HG03558 (cell line): Measurements from ENCODE around the gene CCDC116.
"Not testable (repeated sequence)": the region's sequence is repeated elsewhere in the genome, so short reads cannot be mapped to it uniquely, and the experiment has no call there.

Experiments
- ATAC-seq: cut with Tn5 transposase; IDR thresholded peaks from one replicate; pipeline ENCODE4 v1.9.1; 2021; ENCODE audit warnings: moderate number of reproducible peaks; ENCODE audit not compliant: unreplicated experiment; ENCODE audit errors: extremely low read depth

The CCDC116 gene

DNA sequence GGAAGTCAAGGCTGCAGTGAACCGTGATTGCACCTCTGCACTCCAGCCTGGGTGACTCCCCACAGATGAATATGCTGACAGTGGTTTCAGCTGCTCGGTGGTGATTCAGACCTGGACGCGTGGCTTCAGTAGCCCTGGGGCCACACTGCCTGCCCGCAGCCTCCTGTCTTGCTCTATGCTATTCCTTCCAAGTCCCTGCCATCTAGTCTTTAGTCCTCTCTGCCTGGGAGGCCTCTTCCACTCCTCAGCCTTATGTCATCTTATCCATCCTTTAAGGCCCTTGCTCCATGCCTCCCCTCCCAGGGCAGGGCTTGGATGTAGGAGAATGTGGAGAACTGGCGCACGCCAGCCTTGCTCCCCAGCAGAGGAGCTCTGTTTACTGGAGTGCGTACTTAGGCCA lies 25.8 kb upstream of the CCDC116 start:
- no peak for ATAC-seq

DNA sequence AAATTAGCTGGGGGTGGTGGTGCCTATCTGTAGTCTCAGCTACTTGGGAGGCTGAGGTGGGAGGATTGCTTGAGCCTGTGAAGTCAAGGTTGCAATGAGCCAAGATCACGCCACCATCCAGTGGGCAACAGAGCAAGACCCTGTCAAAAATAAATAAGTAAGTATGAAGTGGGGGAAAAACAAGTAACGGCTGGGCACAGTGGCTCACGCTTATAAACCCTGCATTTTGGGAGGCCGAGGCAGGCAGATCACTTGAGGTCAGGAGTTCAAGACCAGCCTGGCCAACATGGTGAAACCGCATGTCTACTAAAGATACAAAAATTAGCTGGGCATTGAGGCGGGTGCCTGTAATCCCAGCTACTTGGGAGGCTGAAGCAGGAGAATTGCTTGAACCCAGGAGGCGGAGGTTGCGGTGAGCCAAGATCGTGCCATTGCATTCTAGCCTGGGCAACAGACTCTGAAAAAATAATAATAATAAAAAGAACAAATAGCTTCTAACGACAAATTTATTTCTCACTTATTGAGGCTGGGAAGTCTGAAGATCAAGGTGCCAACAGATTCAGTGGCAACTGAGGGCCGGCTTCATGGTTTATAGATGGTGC lies 22.9 kb upstream of the CCDC116 start:
- not testable (repeated sequence) for ATAC-seq

DNA sequence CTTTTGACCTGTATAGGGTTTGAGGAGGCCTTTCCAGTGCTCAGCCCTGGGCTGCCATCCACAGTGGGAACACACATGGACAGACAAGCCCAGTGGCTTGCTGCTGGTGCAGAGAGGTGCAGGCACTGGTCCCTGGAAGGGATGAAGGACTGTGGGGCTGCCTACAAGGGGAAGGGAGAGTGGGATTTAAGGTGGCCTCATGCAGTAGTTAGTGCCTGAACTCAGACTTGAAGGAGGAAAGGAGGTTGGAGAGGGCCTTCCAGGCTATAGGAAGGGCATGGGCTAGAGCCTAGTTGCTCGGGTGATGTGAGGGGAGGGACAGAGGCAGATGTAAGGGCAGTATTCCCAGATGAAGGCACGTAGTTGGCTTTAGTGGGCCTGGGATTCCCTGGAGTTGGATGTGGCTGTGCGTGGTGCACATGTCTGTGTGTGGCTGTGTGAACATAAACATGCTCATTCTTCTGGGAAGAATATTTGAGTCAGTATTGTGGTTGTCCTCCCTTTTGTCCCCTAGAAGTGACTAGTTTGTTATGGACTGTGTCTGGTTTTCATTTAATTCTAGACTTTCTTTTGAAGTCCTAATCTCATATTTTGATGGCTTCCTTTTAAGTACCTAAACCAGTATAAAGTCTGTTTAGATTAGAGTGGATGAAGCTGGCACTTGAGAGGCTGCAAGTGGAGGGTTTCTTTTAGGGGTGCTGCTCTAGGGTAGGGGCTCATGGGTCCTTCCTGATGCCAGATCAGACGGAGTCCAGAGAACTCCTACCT lies 21.2 kb upstream of the CCDC116 start:
- no peak for ATAC-seq

DNA sequence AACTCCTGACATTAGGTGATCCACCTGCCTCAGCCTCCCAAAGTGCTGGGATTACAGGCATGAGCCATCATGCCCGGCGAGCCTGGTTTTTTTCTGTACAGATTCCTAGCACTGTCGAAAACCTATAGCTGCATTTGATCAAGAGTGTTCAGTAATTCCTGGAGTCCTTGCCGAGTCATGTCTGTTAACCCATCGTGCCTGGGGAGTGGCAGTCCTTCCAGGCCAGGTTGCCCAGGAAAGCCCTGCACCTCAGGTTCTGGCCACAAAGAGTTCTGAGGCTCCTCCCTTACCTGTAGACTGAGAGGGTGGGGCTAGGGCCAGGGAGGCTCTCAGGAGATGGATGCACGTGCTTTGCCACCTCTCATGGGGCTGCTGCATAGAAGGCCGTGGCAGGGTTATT lies 19.7 kb upstream of the CCDC116 start:
- ATAC-seq = no peak

GRCh38 chr22:21613553-21614233 lies 18.9 kb upstream of the CCDC116 start:
- ATAC-seq = no peak

- no peak for ATAC-seq
Measured at GRCh38 chr22:21615731-21616130, 16.8 kb upstream of the CCDC116 start.

- not testable (repeated sequence) for ATAC-seq
Measured at GRCh38 chr22:21617337-21617736, 15.2 kb upstream of the CCDC116 start.

GRCh38 chr22:21621025-21621424 lies 11.5 kb upstream of the CCDC116 start:
- no peak for ATAC-seq

DNA sequence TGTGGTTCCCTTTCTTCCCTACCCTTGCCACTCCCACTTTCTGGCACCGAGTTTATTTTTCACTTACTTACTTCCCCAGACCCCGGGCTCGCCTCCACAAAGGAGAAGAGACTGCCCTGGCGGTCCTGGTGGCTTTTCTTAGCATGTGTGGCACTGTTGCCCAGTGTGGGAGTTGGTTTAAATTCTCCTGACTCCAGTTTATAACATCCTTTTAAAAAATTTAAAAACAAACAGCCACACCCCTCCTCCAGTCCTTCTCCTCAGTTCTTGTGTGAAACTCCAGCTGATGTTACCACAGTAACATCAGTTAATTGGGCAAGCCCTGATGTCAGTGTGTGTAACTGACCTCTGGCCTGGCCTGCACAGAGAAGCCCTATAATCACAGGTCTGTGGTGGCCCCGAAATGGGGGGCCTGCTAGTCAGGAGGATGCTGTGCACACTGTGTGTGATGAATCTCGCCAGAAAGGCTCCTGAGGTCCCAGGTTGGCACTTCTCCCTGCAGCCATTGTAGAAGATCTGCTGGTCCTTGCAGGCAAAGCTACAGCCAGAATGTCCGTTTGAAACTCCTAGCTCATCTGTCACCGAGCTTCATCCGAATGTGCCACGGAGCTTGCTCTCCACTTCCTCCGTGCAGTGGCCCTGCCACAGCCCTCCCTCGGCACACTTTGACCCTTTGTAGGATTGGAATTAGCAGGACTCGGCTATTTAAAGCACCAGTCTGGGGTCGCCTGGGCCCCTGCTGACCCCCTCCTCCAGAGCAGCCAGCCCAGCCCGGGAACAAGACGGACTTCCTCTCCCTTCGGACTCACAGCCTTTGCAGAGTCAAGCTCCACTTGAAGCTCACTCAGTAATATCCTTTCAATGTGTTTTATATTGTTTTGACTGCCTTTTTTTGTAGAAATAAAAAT lies 10.3 kb upstream of the CCDC116 start:
- no peak for ATAC-seq

DNA sequence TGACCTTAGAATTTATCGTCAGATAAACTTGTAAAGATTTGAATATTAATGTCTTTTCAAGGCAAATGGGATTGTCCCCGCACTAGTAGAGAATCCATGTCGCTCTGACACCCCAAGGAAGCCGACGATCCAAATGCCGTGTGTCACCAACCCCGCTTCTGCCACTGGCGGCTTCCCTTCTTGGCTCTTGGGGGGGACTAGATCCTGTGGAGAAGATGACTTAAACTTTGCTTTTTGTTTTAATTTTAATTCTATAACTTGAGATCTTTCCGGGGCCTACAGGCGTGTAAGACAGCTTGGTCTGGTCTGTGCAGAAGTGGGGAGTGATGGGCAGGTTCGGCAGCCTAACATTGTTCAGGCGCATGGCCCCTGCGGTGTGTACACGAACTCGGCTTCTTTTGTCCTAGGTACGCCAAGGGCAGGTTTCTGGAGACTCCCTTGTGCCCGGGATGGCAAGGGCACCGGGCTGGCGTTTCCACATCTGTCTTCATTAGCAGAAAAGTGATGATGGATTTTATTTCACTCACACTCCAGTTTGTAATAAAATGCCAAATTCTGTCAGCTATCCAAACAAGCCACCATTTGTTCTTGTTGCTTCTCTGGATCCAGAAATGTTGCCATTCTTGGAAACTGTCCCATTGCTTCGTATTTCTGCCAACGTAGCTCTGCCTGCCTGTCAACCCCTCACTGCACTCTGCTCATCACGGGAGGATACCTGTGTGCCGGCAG lies 9.5 kb upstream of the CCDC116 start:
- no peak for ATAC-seq

- ATAC-seq = no peak
Measured at GRCh38 chr22:21623648-21623970, 9.0 kb upstream of the CCDC116 start.

- no peak for ATAC-seq
Measured at GRCh38 chr22:21624120-21624879, 8.3 kb upstream of the CCDC116 start.

DNA sequence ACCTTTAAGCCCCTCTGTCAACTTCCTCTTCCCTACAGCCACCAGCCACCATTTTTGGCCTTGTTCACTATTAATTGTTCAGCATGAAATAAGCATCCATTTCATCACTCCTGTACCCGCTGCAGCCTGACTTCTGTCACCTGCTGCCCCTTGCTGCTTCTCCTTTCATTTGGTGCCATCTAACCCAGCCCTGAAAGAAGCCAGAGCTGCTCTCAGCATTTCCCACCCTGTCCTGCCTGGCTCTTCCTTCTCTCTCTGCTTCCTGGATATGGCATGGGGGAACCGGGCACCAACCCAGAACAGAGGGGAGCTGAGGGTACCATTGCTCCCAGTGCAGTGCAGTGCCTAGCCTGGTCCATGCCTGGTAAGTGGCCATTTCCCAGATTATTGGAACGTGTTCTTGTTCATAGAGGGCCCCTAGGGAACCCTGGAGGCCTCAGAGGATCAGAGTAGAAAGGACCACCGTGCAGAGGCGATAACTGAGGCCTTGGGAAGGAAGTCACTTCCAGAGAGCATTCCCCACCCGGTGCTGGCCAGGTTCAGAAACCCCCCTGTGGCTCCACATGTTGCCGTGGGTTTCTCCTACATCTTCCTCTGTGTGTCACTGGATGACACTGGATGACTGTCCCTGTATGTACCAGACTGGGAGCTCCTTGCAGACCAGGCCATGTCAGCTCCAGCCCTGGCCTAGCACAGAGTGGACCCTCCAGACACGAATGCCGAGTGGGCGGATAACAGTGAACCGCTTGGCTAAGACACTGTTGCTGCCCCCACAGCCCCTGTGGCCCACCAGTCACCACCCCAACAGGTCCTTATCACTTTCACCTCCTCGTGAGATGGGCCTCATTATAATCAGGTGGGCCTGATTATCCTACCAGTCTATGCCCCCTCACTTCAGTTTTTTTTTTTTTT lies 7.4 kb upstream of the CCDC116 start:
- no peak for ATAC-seq

GRCh38 chr22:21626073-21626734 lies 6.4 kb upstream of the CCDC116 start:
- no peak for ATAC-seq

DNA sequence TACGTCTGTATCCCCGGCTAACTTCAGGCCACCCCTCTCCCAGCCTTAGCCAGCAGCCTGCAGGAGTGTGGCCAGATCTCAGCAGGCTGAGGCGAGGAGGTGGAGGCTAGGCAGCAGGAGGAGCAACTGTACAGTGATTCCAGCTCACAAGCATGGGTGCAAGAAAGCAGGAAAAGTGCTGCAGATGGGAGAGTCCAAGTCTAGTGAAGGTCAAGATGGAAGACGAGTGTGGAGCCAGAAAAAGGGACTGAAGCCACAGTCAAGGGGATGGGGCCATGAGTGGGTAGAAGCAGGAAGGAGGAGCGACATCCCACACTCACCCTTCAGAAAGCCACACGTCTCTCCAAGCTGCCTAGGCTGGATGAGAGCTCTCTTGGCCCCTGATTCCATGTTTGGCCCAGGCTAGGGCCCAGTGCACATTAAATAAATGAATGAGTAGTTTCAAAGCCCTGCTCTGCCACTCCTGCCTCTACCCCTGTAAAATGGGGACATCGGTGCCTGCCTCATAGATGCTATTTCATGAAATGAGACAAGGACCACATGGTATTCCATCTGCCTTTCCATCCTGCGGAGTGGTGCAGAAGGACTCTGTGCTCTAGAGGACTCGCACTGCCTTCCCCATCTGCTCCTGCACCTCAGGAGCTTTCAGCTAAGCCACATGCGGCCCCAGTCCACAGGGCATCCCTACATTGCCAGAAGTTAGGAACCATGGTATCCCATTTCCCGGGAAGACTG lies 5.7 kb upstream of the CCDC116 start:
- no peak for ATAC-seq

DNA sequence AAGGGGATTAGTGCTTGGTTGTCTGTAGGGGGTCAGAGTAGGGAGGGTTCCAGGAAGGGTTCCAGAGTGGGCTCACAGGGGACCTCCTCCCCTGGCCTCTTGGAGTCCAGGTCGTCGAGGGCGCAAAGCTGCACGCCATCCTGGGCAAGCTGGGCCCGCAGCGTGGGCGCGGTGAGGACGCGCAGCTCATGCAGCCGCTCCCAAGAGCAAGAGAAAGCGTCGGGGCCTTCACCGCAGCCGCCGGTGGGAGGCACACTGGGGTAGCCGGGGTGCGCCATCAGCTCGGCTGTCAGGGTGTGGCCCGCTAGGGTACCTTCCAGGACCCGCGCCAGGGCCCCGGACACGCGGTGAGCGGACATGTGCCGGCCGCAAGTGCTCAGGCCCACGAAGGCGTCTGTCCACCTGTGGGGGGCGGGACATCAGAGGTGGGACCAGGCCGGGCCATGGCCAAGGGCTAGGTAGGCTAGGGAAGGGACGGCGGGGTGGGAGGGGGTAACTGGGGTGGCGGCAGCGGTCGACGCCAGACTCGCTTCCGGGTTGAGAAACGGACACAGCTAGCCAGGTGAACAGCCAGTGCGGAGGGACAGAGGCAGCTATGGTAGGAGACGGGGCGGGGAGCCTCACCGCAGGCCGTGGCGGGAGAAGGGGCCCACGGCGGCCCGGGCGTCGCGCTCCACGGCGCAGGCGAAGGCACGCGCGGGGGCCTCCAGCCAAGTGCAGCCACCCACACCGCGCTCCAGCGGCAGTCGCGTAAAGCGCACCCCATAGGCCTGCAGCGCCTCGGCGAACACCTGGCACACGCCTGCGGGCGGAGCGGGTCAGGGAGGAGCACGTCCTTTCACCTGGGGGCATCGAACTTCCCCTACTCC lies 3.9 kb upstream of the CCDC116 start:
- ATAC-seq = no peak
